ENCODE results near the gene TNP2. TPM values are rescaled to one million over a fixed set of nuclear protein-coding genes. Genes with fewer than 3 reads are reported as not detected.

The TNP2 gene
- total and polyA plus RNA-seq, 2 donors (not counting 3 experiments of a cell fraction or from before 2014, with no cell fraction given), result not detected

DNA sequence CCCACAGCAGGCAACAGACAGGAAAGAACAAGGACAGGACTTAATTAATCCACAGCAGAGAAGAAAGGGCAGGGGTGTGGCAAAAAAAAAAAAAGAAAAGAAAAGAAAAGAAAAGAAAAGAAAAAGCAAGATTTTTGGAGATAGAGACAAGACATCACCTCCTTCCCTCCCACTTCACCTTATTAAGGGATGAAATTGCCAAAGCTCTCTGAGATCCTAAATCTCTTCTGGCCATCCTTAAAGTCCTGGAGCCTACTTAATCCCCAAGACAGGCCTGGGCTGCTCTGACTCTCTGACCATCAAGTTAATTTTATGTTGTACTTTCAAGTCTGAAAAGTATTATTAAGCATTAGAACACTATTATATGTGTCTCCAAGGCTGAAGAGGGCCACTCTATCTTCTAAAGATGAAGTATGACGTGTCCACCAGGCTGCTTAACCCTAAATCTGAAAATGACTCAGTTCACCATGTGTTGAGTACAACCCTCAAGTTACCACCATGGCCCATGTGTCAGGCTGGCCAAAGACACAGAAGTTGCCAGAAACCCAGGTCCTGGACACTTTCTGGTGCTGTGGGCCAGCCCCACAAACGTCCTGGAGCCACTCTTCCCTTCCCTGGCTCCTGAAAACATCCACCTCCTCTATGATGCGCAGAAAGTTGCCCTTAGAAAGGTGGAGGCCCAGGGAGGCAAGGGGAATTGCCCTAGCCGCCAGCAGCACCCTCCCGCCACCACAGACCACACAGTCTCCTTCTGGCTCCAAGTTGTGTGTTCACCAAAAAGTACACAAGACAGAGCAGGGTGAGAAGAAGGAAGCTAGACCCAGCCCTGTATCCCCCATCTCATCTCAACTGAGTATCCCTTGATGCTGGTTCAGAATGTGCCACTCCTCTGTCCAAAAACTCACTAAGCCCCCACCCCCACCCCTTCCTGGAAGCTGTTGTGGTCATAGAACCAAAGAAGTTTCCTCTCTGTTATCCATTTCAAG is 15.8 kb downstream of the TNP2 start:
- Histone ChIP-seq H3K4me3 (replicated peaks in 1 of 3; ENCODE audit: insufficient read depth in 1 of 3, low read depth in 1 of 3, low read length in 3 of 3) (no peak overlapping the region), H3K9ac (replicated peaks; ENCODE audit: extremely low read depth, insufficient read depth, low read length) (no peak overlapping the region), H3K4me1 (ENCODE audit: control insufficient read depth, extremely low read depth, insufficient read depth, low read length) (peaks cover 10% of the 10 kb centered on the region), H3K4me2 (ENCODE audit: insufficient read depth, low read length) (no peak overlapping the region), H3K9me3 (replicated peaks; ENCODE audit: control insufficient read depth, insufficient read depth, low read length) (no peaks in the 10 kb centered on the region), H3K79me2 (ENCODE audit: control insufficient read depth, insufficient read depth, low read length) (no peaks in the 10 kb centered on the region), H3K36me3 (ENCODE audit: control insufficient read depth in 2 of 2, extremely low read depth in 1 of 2, insufficient read depth in 2 of 2, low read length in 2 of 2) (no peaks in the 10 kb centered on the region), H3K27ac (ENCODE audit: insufficient read depth, low read depth, low read length) (no peak overlapping the region), H3K27me3 (ENCODE audit: control insufficient read depth in 2 of 2, insufficient read depth in 2 of 2, low read length in 2 of 2) (peaks cover 0 to 1% of the 10 kb centered on the region in 2 experiments), H4K20me1 (replicated peaks; ENCODE audit: control insufficient read depth, extremely low read depth, insufficient read depth, low read length) (no peaks in the 10 kb centered on the region), H2AFZ (ENCODE audit: low read depth, low read length) (no peak overlapping the region), H3K9me1 (replicated peaks; ENCODE audit: control insufficient read depth, extremely low read depth, insufficient read depth, low read length) (no peaks in the 10 kb centered on the region)
- ChIA-PET CTCF (interaction anchor here (1.0 to 8.3 kb wide), 4 partner anchors 12 to 290 kb away, joined by 3 to 347 read pairs (median 3); no protein-coding TSS in a partner anchor), POLR2A (no interaction called here)
- BruUV-seq (replicated peaks), result no TSS peak
- dilution Hi-C loops (cut with MboI; ENCODE audit: extremely low pct_ligation_motif_present, low sequenced_read_pairs), result no loop called here
- no peak for FAIRE-seq
- no peak for TF ChIP-seq GATA2 (IDR thresholded peaks at IDR 0.05; ENCODE audit: insufficient read depth, insufficient read length, low read depth, low read length)
- TF ChIP-seq FOS (IDR thresholded peaks at IDR 0.05; ENCODE audit: borderline replicate concordance, insufficient read depth, low read length), result no peak
- TF ChIP-seq, protein P1, sequence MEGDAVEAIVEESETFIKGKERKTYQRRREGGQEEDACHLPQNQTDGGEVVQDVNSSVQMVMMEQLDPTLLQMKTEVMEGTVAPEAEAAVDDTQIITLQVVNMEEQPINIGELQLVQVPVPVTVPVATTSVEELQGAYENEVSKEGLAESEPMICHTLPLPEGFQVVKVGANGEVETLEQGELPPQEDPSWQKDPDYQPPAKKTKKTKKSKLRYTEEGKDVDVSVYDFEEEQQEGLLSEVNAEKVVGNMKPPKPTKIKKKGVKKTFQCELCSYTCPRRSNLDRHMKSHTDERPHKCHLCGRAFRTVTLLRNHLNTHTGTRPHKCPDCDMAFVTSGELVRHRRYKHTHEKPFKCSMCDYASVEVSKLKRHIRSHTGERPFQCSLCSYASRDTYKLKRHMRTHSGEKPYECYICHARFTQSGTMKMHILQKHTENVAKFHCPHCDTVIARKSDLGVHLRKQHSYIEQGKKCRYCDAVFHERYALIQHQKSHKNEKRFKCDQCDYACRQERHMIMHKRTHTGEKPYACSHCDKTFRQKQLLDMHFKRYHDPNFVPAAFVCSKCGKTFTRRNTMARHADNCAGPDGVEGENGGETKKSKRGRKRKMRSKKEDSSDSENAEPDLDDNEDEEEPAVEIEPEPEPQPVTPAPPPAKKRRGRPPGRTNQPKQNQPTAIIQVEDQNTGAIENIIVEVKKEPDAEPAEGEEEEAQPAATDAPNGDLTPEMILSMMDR (IDR thresholded peaks at IDR 0.05; ENCODE audit: extremely low read depth in 1 of 2, insufficient read depth in 1 of 2, low read depth in 1 of 2, low read length in 2 of 2), result no peak
- TF ChIP-seq POLR2A (IDR thresholded peaks at IDR 0.05; ENCODE audit: low read depth, low read length), result no peak
- no peak for TF ChIP-seq POLR2AphosphoS5 (IDR thresholded peaks at IDR 0.05; ENCODE audit: insufficient read depth, low read depth, low read length)
- TF ChIP-seq, protein P2, sequence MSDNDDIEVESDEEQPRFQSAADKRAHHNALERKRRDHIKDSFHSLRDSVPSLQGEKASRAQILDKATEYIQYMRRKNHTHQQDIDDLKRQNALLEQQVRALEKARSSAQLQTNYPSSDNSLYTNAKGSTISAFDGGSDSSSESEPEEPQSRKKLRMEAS (IDR thresholded peaks at IDR 0.05; ENCODE audit: insufficient read depth, insufficient read length), result no peak
- TF ChIP-seq EZH2 (IDR thresholded peaks at IDR 0.05; ENCODE audit: borderline replicate concordance, low read depth, low read length, severe bottlenecking), result no peak
- no peak for TF ChIP-seq JUN (IDR thresholded peaks at IDR 0.05; ENCODE audit: borderline replicate concordance, insufficient read depth, insufficient read length, low read depth)
- no peak for TF ChIP-seq MYC (IDR thresholded peaks at IDR 0.05; ENCODE audit: low read depth, low read length)
- intact Hi-C loops (cut with micrococcal nuclease), result loop anchor here (10.0 kb wide), 1 partner anchor 61 kb away; no protein-coding TSS in a partner anchor
- no peak for DNase-seq (ENCODE audit: low read depth, low spot score)
